HL-60 (cell line): Measurements from ENCODE around the gene GIGYF1.

Experiments
- DNase-seq, 2 experiments: peaks; one replicate each; pipeline ENCODE4 v3.0.0-alpha.2; 2010 to 2020; ENCODE audit warnings: low read depth in 1 of 2, low spot score in 1 of 2
- H3K27ac ChIP-seq: fragments of 250-450 bp; sonication (Bioruptor Pico); replicated peaks from 2 replicates; pipeline ENCODE4 v1.5.1; 2020; ENCODE audit warnings: mild to moderate bottlenecking, moderate library complexity
- H3K27me3 ChIP-seq: fragments of 250-450 bp; sonication (Bioruptor Pico); 2 replicates; pipeline ENCODE4 v1.5.1; 2021; ENCODE audit warnings: mild to moderate bottlenecking, moderate library complexity; ENCODE audit not compliant: insufficient read depth, poor library complexity, severe bottlenecking
- H3K4me3 ChIP-seq: replicated peaks from 2 replicates; pipeline ENCODE4 v1.5.1; 2011; ENCODE audit warnings: mild to moderate bottlenecking, control low read depth, low read length; ENCODE audit not compliant: insufficient read depth
- GABPA ChIP-seq: IDR thresholded peaks from 2 replicates; pipeline ENCODE4 v1.6.1; 2012; ENCODE audit warnings: low read depth
- POLR2AphosphoS5 ChIP-seq: IDR thresholded peaks from 2 replicates; pipeline ENCODE4 v1.6.1; 2012; ENCODE audit warnings: low read depth
- SPI1 ChIP-seq: IDR thresholded peaks from 2 replicates; pipeline ENCODE4 v1.6.1; 2012; ENCODE audit warnings: low read depth, mild to moderate bottlenecking, borderline replicate concordance
- TF ChIP-seq, protein P1 (sequence below): IDR thresholded peaks from 2 replicates; pipeline ENCODE4 v1.6.1; 2012; ENCODE audit warnings: low read depth; ENCODE audit not compliant: insufficient replicate concordance
- TF ChIP-seq, protein P2 (sequence below): IDR thresholded peaks from one replicate; pipeline ENCODE4 v1.5.1; 2011; ENCODE audit warnings: low read length, control low read depth, inconsistent platforms; ENCODE audit not compliant: insufficient read depth

Gene GIGYF1

DNA sequence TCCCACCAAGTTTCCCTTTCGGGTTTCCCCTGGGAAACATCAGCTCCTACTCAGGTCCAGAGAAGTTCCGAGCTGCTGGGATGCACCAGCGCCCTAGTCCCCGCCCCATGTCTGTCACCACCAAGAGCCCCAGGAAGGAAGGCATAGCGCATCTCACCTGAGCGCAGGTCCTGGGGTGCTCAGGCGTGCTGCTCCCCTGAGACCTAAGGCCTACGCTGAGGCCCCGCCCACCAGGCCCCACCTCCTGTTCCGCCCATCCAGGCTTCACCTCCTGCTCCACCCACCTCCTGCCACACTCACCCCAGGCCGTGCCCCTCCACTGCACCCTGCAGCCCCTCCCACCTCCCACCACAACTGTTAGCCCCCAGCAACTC is 51.5 kb downstream of the GIGYF1 start:
- no peak overlapping the region for H3K27ac ChIP-seq
- TF ChIP-seq SPI1 (no peak), GABPA (no peak), POLR2AphosphoS5 (no peak)
- TF ChIP-seq, protein P1, sequence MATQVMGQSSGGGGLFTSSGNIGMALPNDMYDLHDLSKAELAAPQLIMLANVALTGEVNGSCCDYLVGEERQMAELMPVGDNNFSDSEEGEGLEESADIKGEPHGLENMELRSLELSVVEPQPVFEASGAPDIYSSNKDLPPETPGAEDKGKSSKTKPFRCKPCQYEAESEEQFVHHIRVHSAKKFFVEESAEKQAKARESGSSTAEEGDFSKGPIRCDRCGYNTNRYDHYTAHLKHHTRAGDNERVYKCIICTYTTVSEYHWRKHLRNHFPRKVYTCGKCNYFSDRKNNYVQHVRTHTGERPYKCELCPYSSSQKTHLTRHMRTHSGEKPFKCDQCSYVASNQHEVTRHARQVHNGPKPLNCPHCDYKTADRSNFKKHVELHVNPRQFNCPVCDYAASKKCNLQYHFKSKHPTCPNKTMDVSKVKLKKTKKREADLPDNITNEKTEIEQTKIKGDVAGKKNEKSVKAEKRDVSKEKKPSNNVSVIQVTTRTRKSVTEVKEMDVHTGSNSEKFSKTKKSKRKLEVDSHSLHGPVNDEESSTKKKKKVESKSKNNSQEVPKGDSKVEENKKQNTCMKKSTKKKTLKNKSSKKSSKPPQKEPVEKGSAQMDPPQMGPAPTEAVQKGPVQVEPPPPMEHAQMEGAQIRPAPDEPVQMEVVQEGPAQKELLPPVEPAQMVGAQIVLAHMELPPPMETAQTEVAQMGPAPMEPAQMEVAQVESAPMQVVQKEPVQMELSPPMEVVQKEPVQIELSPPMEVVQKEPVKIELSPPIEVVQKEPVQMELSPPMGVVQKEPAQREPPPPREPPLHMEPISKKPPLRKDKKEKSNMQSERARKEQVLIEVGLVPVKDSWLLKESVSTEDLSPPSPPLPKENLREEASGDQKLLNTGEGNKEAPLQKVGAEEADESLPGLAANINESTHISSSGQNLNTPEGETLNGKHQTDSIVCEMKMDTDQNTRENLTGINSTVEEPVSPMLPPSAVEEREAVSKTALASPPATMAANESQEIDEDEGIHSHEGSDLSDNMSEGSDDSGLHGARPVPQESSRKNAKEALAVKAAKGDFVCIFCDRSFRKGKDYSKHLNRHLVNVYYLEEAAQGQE: no peak
- TF ChIP-seq, protein P2, sequence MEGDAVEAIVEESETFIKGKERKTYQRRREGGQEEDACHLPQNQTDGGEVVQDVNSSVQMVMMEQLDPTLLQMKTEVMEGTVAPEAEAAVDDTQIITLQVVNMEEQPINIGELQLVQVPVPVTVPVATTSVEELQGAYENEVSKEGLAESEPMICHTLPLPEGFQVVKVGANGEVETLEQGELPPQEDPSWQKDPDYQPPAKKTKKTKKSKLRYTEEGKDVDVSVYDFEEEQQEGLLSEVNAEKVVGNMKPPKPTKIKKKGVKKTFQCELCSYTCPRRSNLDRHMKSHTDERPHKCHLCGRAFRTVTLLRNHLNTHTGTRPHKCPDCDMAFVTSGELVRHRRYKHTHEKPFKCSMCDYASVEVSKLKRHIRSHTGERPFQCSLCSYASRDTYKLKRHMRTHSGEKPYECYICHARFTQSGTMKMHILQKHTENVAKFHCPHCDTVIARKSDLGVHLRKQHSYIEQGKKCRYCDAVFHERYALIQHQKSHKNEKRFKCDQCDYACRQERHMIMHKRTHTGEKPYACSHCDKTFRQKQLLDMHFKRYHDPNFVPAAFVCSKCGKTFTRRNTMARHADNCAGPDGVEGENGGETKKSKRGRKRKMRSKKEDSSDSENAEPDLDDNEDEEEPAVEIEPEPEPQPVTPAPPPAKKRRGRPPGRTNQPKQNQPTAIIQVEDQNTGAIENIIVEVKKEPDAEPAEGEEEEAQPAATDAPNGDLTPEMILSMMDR: no peak
- no peak for DNase-seq
- no peak overlapping the region for H3K4me3 ChIP-seq
- no peaks in the 10 kb centered on the region for H3K27me3 ChIP-seq

GRCh38 chr7:100641860-100642533 is 52.1 kb downstream of the GIGYF1 start:
- TF ChIP-seq, protein P1: no peak
- no peak for TF ChIP-seq SPI1
- Histone ChIP-seq H3K27me3 (no peaks in the 10 kb centered on the region), H3K27ac (no peak overlapping the region), H3K4me3 (no peak overlapping the region)
- no peak for DNase-seq

DNA sequence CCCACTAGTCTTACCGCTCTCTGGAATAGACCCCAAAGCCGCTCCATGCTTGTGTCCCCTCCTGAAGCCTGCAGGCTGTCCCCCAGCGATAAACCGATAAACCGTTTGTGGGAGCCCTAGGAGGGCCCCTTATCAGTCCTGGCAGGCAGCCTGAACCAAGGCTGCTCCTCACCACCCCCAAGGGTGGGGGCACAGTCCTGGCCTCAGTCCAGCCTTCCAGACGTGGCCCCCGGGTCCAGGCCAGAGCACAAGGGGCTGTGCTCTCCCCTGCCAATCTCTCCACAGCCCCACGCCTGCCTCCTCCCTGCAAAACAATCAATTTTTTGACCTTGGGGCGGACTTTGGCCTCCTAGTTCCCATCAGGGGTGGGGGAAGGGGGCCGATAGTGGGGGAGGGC is 52.6 kb downstream of the GIGYF1 start, which contains the start of gene TFR2:
TFR2 (minus strand) TSS at position 90 of the 397 bp plus-strand sequence; CDS start at position 47, 43 bp downstream.
- no peak within 1 kb of the TSS for H3K4me3 ChIP-seq
- no peak for DNase-seq
- no peaks in the 10 kb centered on the region for H3K27me3 ChIP-seq
- H3K27ac ChIP-seq: no peak within 1 kb of the TSS
- no peak for TF ChIP-seq POLR2AphosphoS5
- TF ChIP-seq, protein P1: no peak
- no peak for TF ChIP-seq SPI1
- no peak for TF ChIP-seq GABPA
- TF ChIP-seq, protein P2: no peak
